Kidney glomerular epithelial cell (primary cell): ENCODE data around the gene PEX7.
"Not testable (repeated sequence)": the region's sequence is repeated elsewhere in the genome, so short reads cannot be mapped to it uniquely, and the experiment has no call there.

Source experiments
- DNase-seq: peaks from one replicate; lab custom pipeline; 2025; lab: John Stamatoyannopoulos, UW

The PEX7 gene

DNA sequence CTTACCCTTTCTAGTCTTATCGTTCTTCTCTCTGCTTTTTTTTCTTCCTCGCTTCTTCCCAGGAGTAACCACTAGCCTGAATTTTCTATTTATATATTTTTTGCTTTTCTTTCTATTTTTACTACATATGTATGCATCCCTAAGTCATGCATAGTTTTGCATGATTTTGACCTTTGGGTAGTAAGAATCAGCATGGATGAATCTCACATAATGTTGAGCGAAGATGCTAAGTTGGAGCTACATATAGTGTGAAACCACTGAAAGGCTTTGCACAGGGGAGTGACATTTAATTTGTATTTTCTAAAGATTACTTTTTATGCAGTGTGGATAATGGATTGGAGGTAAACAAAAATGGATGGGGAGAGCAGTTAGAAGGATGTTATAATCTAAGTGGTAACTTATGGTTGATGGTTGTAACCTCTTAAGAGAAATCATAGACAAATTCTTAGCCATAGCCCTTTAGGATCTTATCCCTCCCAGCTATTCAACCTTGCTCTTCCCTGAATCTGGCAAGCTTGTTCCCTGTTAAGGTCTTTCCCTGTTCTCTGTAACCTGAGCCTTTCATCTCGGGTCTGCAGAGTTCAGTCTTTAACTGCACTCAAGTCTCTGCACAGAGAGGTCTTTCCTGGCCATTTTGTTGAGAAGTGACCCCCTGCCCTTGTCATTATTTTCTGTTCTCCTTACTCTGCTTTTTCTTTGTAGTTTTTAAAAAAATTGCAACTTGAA lies 18.0 kb downstream of the PEX7 start:
- no peak for DNase-seq

DNA sequence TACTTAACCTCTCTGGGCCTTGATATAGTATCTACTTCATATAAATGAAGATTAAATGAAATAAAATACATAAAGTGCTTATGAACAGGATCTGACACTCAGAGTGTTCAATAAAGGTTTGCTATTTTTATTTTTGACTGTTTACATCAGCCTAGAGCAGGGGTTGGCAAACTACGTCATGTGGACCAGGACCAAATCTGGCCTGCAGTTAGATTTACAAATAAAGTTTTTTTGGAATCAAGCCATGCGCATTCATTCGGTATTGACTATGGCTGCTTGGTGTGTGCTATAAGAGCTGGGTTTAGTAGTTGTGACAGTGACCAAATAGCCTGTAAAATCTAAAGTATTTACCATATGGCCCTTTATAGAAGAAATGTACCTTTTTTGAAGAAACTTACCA lies 20.8 kb downstream of the PEX7 start:
- DNase-seq, result no peak

DNA sequence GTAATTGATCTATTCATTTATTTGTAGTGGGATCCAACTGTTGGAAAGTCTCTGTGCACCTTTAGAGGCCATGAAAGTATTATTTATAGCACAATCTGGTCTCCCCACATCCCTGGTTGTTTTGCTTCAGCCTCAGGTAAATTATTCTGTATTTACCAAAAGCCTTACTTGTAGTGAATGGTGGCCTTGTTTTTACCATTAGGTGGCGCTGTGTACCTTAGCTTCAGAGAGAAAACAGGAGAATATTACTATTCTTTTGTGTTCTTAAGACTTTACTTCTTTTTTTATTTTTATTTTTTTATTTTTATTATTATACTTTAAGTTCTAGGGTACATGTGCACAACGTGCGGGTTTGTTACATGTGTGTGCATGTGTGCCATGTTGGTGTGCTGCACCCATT lies 23.7 kb downstream of the PEX7 start:
- peak; percentile 27 for DNase-seq

DNA sequence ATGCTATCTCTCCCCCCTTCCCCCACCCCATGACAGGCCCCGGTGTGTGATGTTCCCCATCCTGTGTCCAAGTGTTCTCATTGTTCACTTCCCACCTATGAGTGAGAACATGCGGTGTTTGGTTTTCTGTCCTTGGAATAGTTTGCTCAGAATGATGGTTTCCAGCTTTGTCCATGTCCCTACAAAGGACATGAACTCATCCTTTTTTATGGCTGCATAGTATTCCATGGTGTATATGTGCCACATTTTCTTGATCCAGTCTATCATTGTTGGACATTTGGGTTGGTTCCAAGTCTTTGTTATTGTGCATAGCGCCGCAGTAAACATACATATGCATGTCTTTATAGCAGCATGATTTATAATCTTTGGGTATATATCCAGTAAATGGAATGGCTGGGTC lies 24.1 kb downstream of the PEX7 start:
- not testable (repeated sequence) for DNase-seq

DNA sequence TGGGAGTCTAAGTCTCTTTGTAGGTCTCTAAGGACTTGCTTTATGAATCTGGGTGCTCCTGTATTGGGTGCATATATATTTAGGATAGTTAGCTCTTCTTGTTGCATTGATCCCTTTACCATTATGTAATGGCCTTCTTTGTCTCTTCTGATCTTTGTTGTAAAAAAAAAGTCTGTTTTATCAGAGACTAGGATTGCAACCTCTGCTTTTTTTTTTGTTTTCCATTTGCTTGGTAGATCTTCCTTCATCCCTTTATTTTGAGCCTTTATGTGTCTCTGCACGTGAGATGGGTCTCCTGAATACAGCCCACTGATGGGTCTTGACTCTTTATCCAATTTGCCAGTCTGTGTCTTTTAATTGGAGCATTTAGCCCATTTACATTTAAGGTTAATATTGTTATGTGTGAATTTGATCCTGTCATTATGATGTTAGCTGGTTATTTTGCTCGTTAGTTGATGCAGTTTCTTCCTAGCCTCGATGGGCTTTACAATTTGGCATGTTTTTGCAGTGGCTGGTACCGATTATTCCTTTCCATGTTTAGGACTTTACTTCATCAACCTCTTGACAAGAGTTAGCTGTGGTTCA lies 27.7 kb downstream of the PEX7 start:
- not testable (repeated sequence) for DNase-seq

DNA sequence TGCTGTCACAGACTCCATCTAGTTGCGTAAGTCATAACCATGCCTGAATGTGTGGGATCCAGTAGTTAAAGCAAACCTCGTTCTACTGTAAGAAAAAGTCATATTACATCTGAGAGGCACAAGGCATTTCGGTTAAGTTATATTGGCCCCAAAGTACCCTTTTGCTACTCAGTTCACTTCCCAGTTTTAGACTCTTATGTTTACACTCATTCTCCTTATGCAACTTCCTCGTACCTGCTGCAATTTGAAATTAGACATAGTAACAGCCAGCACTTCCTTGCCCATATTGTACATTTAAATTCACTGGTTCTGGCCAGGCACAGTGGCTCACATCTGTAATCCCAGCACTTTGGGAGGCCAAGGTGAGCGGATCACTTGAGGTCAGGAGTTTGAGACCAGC lies 37.0 kb downstream of the PEX7 start:
- DNase-seq, result no peak

DNA sequence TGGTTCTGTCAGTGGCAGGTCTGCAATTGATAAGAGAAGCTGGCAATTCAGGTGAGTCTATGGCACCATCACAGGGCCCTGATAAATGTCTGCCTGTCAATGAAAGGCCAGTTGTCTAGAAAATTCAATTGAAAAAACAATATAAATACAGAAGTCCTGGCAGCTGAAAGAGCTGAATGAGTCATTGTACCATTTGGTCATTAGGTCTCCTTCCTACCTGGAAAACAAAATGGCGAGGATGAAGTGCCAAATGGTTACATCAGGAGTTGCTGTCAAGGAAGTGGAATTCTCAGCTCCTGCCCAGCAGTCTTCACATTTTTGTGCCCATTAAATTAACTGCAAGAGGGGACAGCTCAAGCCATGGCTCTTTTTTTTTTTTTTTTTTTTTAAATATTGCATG lies 37.7 kb downstream of the PEX7 start:
- DNase-seq, result no peak

DNA sequence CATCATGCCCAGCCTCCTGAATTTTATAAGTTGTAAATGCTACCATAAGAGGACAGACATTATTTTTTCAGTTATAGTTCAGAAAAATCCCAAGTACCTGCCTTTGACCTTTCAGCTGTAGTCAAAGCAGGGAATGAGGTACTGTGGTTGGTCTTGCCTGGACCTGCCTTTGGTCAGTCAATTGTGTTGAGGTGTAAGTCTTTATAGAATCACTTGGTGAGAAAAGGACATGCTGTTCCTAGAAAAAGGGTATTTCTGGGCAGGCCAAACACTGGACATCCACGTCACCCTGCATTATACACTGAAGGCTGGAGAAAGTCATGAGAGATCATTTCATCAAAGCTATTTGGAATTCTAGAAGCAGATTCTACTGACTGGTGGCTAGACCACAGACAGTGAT lies 40.3 kb downstream of the PEX7 start:
- DNase-seq, result no peak

DNA sequence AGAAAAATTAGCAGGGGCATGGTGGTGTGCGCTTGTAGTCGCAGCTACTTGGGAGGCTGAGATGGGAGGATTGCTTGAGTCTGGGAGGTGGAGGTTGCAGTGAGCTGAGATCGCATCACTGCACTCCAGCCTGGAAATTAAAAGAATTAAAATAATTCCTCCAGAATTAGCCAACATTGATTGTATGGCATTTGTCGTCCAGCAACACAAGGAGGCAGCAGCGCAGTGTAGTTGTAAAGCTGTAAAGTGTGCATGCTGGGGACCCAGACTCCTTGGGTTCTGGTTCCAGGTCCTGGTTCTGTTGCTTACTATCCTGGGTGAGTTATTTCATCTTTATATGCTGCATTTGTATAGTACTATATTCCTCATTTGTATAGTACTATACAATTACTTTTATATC lies 41.4 kb downstream of the PEX7 start:
- DNase-seq, result no peak

DNA sequence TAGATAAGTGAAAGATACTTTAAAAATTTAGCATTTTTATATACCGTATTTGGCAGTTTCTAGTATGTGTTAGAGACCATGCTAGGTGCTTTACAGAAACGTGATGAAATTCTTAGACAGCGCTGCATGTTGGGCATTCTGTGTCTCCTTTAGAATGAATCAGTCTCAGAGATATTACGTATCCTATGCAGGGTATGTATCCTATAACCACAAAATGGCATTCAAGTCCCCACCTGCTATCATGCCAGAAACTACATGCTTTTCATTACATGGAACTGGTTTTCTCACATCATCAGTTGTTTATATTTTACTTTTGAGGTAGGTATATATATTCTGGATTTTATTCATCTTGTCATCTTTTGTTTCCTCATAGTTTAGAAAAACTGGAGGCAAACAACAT lies 42.3 kb downstream of the PEX7 start:
- no peak for DNase-seq

DNA sequence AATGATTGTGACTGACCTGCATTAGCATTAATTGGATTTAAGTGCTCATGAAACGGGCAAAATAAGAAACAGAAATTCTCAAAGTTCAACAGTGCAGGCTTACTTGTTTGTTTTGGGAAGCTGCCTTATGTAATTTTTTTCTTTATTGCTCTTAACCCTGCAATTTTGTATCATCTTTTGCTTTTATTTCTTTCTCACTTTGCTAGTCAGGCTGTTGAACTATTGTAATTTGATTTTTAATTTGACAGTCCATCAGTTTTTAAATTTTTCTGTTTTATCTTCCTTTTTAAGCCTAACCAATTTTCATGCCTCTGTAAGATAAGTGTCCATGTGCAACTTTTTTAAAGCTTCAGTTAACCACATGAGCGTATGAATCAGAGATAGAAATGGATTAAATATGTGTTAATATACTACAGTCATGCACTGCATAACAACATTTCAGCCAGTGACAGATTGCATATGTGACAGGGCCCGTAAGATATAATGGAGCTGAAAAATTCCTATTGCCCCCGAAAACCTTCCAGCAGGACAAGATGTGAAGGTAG lies 44.6 kb downstream of the PEX7 start:
- no peak for DNase-seq

DNA sequence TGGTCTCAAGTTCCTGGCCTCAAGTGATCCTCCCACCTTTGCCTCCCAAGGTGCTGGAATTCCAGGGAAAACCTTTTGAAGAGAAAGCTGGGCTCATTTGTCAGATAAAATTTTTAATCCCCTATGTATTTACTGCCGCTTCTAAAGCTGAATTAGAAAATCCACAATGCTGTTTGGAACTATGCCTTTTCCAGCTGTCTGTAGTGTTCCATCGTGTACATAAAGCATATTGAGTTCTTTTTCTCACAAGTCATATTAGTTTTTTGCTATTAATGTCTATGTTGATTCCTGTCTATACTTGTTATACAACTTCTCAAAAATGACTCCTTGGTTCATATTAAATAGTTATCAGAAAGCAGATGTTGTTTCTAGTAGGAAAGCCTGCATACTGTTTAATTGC lies 47.1 kb downstream of the PEX7 start:
- no peak for DNase-seq

DNA sequence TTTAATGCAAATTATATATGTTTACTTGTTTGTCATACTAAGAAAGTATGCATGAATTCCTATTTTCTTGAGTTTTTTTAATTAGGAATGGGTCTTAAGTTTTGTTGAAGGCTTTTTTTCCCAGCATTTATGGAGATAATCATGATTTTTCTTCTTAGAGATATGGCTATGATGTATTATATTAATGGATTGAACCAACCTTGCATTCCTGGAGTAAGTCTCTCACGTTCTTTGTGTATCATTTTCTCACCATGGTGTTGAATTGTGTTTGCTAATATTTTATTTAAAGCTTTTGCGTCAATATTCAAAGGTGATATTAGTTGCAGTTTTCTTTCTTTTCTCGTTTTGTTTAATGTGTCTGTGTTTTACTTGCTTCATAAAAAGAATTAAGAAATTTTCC lies 51.4 kb downstream of the PEX7 start:
- DNase-seq, result no peak

DNA sequence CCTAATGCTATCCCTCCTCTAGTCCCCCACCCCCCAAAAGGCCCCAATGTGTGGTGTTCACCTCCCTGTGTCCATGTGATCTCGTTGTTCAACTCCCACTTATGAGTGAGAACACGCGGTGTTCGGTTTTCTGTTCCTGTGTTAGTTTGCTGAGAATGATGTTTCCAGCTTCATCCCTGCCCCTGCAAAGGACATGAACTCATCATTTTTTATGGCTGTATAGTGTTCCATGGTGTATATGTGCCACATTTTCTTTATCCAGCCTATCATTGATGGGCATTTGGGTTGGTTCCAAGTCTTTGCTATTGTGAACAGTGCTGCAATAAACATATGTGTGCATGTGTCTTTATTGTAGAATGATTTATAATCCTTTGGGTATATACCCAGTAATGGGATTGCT lies 54.1 kb downstream of the PEX7 start:
- not testable (repeated sequence) for DNase-seq

DNA sequence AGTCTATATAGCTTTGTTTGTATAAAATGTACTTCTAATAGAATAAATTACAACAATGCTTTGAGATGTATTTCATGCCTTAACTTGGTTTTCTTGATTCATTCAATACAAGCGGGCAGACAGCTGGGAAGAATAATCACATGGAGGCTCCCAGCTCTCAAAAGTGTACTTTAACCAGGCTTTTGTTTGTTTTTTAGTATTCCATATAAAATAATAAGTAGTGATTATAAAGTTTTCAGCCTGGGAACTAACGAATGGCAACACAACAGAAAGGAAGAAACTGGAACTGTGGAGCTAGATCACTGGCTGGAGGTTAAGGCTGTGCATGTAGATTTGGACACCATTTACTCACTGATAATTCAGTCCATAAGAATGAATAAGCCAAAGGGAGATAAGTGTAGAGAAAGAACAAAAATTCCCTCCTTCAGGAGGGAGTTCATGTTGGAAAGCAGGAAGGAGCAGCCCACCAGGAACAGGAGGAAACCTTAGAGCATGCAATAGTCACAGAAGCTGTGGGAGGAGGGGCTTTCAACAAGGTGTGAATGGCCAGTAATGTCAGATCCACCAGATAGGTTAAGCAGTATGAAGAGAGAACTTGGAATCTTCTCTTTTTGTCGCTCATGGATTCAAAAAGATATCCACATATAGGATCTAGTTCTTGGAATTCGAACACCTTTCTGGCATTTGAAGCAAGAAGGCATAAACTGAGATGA lies 58.5 kb downstream of the PEX7 start:
- no peak for DNase-seq

DNA sequence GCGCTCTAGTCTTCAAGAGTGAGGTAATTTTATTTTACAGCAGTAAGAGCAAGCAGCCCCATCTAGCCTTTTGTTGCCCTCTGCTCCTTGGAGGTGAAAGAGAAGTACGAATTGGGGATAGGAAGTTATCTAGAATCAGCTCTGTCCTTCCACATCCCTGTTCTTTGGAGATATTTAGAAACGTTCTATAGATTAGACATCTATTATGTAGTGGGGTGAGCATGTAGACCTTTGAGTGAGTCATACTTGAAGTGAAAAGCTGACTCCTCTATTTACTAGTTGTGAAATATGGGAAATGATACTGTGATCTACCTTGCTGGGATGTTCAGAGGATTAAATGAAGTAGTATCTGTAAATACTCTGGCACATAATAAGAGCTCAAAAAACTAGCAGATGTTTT lies 63.7 kb downstream of the PEX7 start:
- DNase-seq, result no peak

DNA sequence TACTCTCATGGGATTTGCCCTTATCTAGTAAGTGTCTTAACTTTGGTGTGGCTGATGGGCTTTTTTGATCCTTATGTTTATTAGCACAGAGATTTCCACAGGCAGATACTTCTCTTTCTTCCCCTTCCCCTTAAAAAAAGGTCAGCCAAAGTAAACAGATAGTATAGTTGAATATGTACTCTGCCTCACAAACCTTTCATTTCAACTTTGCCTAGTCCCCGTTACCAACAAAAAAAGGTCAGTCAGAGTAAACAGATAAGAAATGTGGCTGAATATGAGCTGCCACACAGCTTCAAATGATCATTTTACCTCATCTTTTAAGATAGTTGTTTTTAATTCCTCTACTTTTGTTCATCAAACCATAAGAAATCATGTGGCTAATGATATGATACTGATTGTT lies 65.6 kb downstream of the PEX7 start:
- DNase-seq, result no peak

DNA sequence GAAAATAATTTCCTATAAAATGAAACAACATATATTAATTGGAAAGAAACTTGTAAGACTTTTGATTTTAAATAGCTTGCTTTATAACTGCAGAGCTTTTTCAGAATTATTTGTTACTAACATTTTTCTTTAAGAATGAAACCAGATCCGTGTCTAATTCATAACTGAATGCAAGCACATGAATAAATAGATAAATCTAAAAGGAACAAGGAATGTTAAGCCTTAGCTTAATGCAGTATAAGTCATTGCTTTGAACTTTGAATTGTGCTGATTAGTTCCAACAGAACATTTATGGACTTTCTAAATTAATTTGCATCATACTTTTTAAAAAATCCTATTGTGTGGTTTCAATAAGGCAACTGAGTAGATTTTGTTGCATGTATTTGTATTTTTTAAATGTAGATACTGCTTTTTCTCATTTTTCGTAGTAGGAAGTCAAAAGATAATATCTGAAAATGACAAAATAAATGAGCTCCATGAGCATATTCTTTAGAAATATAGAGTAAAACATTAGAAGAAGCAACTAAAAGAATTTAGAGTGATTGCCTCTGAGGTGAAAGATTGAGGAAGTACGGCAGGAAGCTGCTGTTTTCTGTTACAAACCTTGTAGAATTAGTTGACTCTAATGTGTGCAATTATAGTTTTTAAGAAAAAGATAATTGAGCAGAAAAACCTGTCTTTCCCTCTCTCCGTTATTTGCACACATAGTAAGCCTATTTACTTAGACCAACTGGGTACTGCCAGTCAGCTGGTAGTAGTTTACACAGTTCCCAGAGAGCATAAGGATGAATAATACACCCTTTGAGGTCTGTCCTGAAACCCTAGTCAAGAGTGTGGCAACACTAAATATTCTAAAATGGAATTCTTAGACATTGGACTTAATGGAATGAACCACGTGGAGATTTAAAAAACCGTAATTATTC lies 67.1 kb downstream of the PEX7 start:
- no peak for DNase-seq

DNA sequence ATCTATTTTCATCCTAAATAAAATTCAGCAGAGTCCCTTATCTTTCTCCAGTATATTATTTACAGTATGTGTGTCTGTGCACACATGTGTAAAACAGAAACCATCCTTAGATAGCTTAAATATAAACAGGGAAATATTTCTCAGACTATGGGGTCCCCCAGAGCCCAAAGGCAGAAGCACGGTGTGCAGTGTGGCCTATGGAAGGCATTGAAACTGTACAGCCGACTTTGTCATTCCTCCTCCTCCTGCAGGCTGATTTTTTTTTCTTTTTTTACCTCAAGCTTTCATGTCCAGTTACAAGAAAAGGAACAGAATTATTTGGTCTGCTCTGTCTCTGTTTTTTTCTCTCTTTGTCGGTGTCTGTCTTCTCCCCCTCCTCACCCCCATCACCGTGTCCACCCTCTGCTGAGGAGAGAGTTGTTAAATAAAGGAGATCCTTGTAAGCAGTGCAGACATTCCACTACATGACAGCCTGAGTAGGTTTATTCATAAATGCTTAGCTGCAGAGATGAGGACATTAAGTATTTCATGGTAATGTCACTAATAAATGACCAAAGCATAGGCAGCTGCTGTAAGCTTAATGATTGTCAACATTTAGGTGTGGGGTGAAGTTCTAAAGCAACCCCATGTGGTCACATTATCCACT lies 67.9 kb downstream of the PEX7 start:
- DNase-seq, result no peak

DNA sequence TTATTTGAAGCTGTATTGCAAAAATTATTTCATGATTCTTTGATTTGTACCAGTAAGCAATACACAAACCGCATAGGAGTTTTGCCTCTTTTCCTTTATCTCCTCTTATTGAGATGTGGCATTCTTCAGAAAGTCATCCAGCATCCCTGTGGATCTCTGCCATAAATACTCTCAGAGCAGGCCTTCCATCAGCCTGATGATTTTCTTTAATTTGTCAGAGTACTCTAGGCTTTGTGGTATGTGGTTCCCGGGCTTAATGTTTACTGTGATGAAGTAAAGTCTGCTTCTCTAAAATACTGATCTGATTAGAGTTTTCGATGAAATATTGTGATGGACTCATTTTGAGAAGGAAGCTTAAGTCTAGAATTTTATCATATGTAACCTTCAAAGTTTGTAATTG lies 68.6 kb downstream of the PEX7 start:
- no peak for DNase-seq

DNA sequence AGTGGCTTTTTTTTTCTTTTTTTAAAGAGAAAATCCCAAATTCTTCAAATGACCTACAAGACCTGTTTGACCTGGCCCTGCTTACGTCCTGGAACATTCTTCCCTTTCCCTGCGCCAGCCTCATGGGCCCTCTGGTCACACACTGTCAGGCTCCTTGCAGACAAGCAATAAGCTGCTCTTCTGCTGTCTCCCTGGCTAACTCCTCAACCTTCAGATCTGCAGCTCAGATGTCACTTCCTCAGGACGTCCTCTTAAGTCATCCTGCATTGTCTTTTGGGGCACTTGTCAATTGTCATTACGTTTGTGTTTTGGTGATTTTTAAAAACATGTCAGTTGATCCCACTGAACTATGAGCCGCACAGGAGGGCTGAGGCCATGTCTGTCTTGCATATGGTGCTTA lies 70.8 kb downstream of the PEX7 start:
- DNase-seq, result no peak

DNA sequence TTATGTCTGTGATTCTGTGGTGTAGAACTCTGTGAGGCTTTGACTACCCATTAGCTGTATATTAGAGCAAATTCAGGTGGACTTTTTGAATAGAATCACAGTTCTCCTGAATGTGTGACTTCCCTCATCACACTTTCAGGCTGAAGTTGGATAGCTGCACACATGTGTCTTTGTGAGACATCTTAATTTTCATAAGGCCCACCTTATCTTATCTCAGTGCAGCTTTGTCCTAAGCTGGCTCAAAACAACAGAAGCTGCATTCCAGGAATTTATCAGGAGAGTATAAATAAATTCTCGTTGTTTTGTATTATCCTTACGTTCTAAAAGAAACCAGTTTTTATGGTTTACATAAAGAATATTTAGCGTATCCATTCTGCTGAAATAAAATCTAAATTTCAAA lies 73.5 kb downstream of the PEX7 start:
- DNase-seq, result no peak
